HG03575 (cell line): Measurements from ENCODE around the gene PRIMA1.

Experiments used
- ATAC-seq: cut with Tn5 transposase; IDR thresholded peaks from one replicate; pipeline ENCODE4 v1.9.1; 2021; ENCODE audit not compliant: unreplicated experiment, insufficient number of reproducible peaks, low FRiP score; ENCODE audit errors: extremely low read depth

PRIMA1 gene

GRCh38 chr14:93765970-93766369 is 22.3 kb downstream of the PRIMA1 start:
- ATAC-seq, result no peak

GRCh38 chr14:93765155-93765554 is 23.1 kb downstream of the PRIMA1 start:
- ATAC-seq, result no peak

- no peak for ATAC-seq
Measured at GRCh38 chr14:93764211-93764659, 24.1 kb downstream of the PRIMA1 start.

GRCh38 chr14:93759719-93760307 is 28.5 kb downstream of the PRIMA1 start:
- ATAC-seq, result no peak

- ATAC-seq, result no peak
Measured at GRCh38 chr14:93757206-93757605, 31.1 kb downstream of the PRIMA1 start.

GRCh38 chr14:93753647-93754046 is 34.6 kb downstream of the PRIMA1 start:
- ATAC-seq, result no peak

GRCh38 chr14:93752980-93753561 is 35.2 kb downstream of the PRIMA1 start:
- ATAC-seq, result no peak

- ATAC-seq, result no peak
Measured at GRCh38 chr14:93751946-93752655, 36.2 kb downstream of the PRIMA1 start.

GRCh38 chr14:93749076-93749420 is 39.2 kb downstream of the PRIMA1 start:
- ATAC-seq, result no peak

- ATAC-seq, result no peak
Measured at GRCh38 chr14:93748208-93749075, 39.8 kb downstream of the PRIMA1 start.

GRCh38 chr14:93747560-93747959 is 40.7 kb downstream of the PRIMA1 start:
- ATAC-seq, result no peak

GRCh38 chr14:93747102-93747501 is 41.2 kb downstream of the PRIMA1 start:
- no peak for ATAC-seq

- ATAC-seq, result no peak
Measured at GRCh38 chr14:93745603-93746273, 42.5 kb downstream of the PRIMA1 start.

GRCh38 chr14:93744876-93745275 is 43.4 kb downstream of the PRIMA1 start:
- ATAC-seq, result no peak

- ATAC-seq, result no peak
Measured at GRCh38 chr14:93744176-93744575, 44.1 kb downstream of the PRIMA1 start.

GRCh38 chr14:93743270-93744060 is 44.8 kb downstream of the PRIMA1 start:
- ATAC-seq, result no peak

GRCh38 chr14:93742761-93743160 is 45.5 kb downstream of the PRIMA1 start:
- no peak for ATAC-seq

- ATAC-seq, result no peak
Measured at GRCh38 chr14:93741556-93742230, 46.6 kb downstream of the PRIMA1 start.
